K562 (cell line): ENCODE measurements around the gene ZNF322. TPM values are rescaled to one million over a fixed set of nuclear protein-coding genes. Genes with fewer than 3 reads are reported as not detected.

ENCODE experiments used
- ATAC-seq: fragments of 200-7000 bp; cut with Tn5 transposase; 3 replicates; pipeline ENCODE4 v1.9.1; 2020; ENCODE audit warnings: moderate library complexity
- BruUV-seq: library from RNA; stranded (reverse); fragments of 400-500 nt; replicated peaks from 2 replicates; lab custom pipeline; 2021; lab: Mats Ljungman, UMichigan
- CTCF ChIA-PET: fragments of 300-600 bp; formaldehyde crosslinking; extraction: SDS; loops from one replicate; lab custom pipeline; 2021; ENCODE audit warnings: low intra/inter-chr PET ratio; lab: Yijun Ruan, JAX
- POLR2A ChIA-PET: fragments of 300-600, 350-650 bp; sonication (Branson Sonifier 250); formaldehyde crosslinking; extraction: SDS; loops from one replicate; lab custom pipeline; 2021; ENCODE audit warnings: antibody characterized with exemption, inconsistent platforms; lab: Yijun Ruan, JAX
- DNase-seq, 4 experiments: peaks; one replicate each; pipeline versions ENCODE4 v3.0.0 to v3.0.0-alpha.2; 2011 to 2018; ENCODE audit warnings: low spot score in 3 of 4, mixed read lengths in 3 of 4; ENCODE audit errors: extremely low read depth in 1 of 4
- FAIRE-seq: peaks from 2 replicates; lab custom pipeline; 2011; peaks lifted over from hg19 to GRCh38; lab: Jason Lieb, UNC
- H2AFZ ChIP-seq: 2 replicates; pipeline ENCODE4 v1.6.0; 2011; ENCODE audit warnings: low read depth, low read length, control low read depth, inconsistent platforms
- H3K27ac ChIP-seq: fragments of 200-600 bp; 3 replicates; pipeline ENCODE4 v1.8.0; 2011; ENCODE audit warnings: low read depth, mild to moderate bottlenecking, control low read depth, inconsistent platforms, low read length, moderate library complexity, mixed read lengths; ENCODE audit errors: extremely low read depth
- H3K27me3 ChIP-seq, 2 experiments: fragments of 300-600 bp in 1 of 2; 2 replicates in 1 of 2; 3 replicates in 1 of 2; pipeline versions ENCODE4 v1.6.0 to v1.8.0; 2011; ENCODE audit warnings: inconsistent platforms in 2 of 2, low read length in 2 of 2, mild to moderate bottlenecking in 1 of 2, mixed read lengths in 1 of 2, moderate library complexity in 1 of 2; ENCODE audit not compliant: control insufficient read depth in 2 of 2, insufficient read depth in 2 of 2
- H3K36me3 ChIP-seq: fragments of 300-600 bp; 3 replicates; pipeline ENCODE4 v1.8.0; 2011; ENCODE audit warnings: mild to moderate bottlenecking, low read length, inconsistent platforms; ENCODE audit not compliant: control insufficient read depth, insufficient read depth
- H3K4me1 ChIP-seq, 2 experiments: fragments of 200-600 bp in 1 of 2; replicated peaks in 1 of 2; 2 replicates in 1 of 2; 3 replicates in 1 of 2; pipeline versions ENCODE4 v1.5.1 to v1.8.0; 2011; ENCODE audit warnings: inconsistent platforms in 2 of 2, low read length in 2 of 2, mild to moderate bottlenecking in 1 of 2, mixed read lengths in 1 of 2, moderate library complexity in 1 of 2; ENCODE audit not compliant: control insufficient read depth in 2 of 2, insufficient read depth in 2 of 2
- H3K4me2 ChIP-seq: 2 replicates; pipeline ENCODE4 v1.6.1; 2011; ENCODE audit warnings: low read length, control low read depth, inconsistent platforms, mixed read lengths; ENCODE audit not compliant: insufficient read depth
- H3K4me3 ChIP-seq: fragments of 200-600 bp; sonication (generic), shearing (Covaris generic); 2 replicates; pipeline ENCODE4 v1.5.1; 2016; ENCODE audit warnings: control low read depth, inconsistent platforms
- H3K79me2 ChIP-seq: fragments of 200-600 bp; 3 replicates; pipeline ENCODE4 v1.8.0; 2011; ENCODE audit warnings: low read length, inconsistent platforms; ENCODE audit not compliant: control insufficient read depth, insufficient read depth
- H3K9ac ChIP-seq, 2 experiments: 2 replicates each; pipeline versions ENCODE4 v1.6.0 to v1.6.1; 2011; ENCODE audit warnings: low read depth in 2 of 2, low read length in 2 of 2, control low read depth in 1 of 2, inconsistent platforms in 1 of 2, mild to moderate bottlenecking in 1 of 2, mixed read lengths in 1 of 2; ENCODE audit not compliant: insufficient read depth in 1 of 2
- H3K9me1 ChIP-seq: one replicate; pipeline ENCODE4 v1.6.0; 2011; ENCODE audit warnings: inconsistent platforms, mild to moderate bottlenecking, low read length, moderate library complexity; ENCODE audit not compliant: control insufficient read depth, insufficient read depth
- H3K9me3 ChIP-seq: replicated peaks from 2 replicates; pipeline ENCODE4 v1.5.1; 2011; ENCODE audit warnings: low read depth, low read length, inconsistent platforms; ENCODE audit not compliant: control insufficient read depth, insufficient read depth
- H4K20me1 ChIP-seq: replicated peaks from 2 replicates; pipeline ENCODE4 v1.6.1; 2011; ENCODE audit warnings: low read length, inconsistent platforms, mixed read lengths; ENCODE audit not compliant: control insufficient read depth, insufficient read depth
- CEBPG ChIP-seq, 3 experiments: fragments of 200-800 bp in 1 of 3; sonication (Bioruptor generic) in 1 of 3; sonication (generic) in 1 of 3; formaldehyde crosslinking in 1 of 3; IDR thresholded peaks in 2 of 3; conservative IDR thresholded peaks in 1 of 3; 2 replicates each; pipeline versions ENCODE4 v1.6.1 to v1.8.0; 2016 to 2022; ENCODE audit warnings: missing compliant biosample characterization in 2 of 3, missing genetic modification characterization in 2 of 3, mild to moderate bottlenecking in 1 of 3, missing genetic modification reagents in 1 of 3
- HMG20A ChIP-seq: fragments of 450-650 bp; formaldehyde crosslinking; conservative IDR thresholded peaks from 2 replicates; pipeline ENCODE4 v1.4.0; 2020; ENCODE audit warnings: mild to moderate bottlenecking, mixed read lengths
- HSF4 ChIP-seq: fragments of 250-450 bp; sonication (Bioruptor Pico); IDR thresholded peaks from 2 replicates; pipeline ENCODE4 v2.1.2; 2022; ENCODE audit warnings: mild to moderate bottlenecking, moderate library complexity, borderline replicate concordance
- MEIS2 ChIP-seq: fragments of 450-650 bp; IDR thresholded peaks from 2 replicates; pipeline ENCODE4 v1.6.1; 2014; ENCODE audit warnings: mild to moderate bottlenecking; ENCODE audit not compliant: partially characterized antibody
- PML ChIP-seq: IDR thresholded peaks from 2 replicates; pipeline ENCODE4 v1.6.1; 2012; ENCODE audit warnings: low read length, inconsistent platforms
- RUNX1 ChIP-seq: sonication (generic); IDR thresholded peaks from 2 replicates; pipeline ENCODE4 v1.6.1; 2016; ENCODE audit warnings: antibody characterized with exemption, low read depth
- ZFP36 ChIP-seq: fragments of 150-350 bp; IDR thresholded peaks from 2 replicates; pipeline ENCODE4 v1.6.1; 2018; ENCODE audit warnings: low read length, low read depth; ENCODE audit not compliant: partially characterized antibody
- ZNF146 ChIP-seq: IDR thresholded peaks from one replicate; pipeline ENCODE4 v1.6.1; 2018; ENCODE audit warnings: missing compliant biosample characterization; ENCODE audit not compliant: unreplicated experiment
- ZNF384 ChIP-seq: IDR thresholded peaks from 2 replicates; pipeline ENCODE4 v1.6.1; 2012; ENCODE audit warnings: low read depth, low read length, improper control_type of control experiment
- in situ Hi-C: fragments of 300-500 bp; cut with MboI; formaldehyde crosslinking; loops from 4 replicates; pipeline ENCODE4 v1.15.0; 2018; ENCODE audit warnings: inconsistent platforms, mixed read lengths
- intact Hi-C: fragments of 100-400 bp; cut with micrococcal nuclease; formaldehyde crosslinking; loops from 2 replicates; pipeline ENCODE4 v1.14.2; 2022
- polyA plus RNA-seq, 8 experiments: library from polyadenylated mRNA; depleted of rRNA in 4 of 8; stranded (reverse) in 5 of 8; unstranded in 3 of 8; fragments of >200 nt; fragmentation: Nextera tagmentation in 2 of 8; fragmentation: Illumina TruSeq in 1 of 8; extraction: Ambion mirVana in 2 of 8; extraction: Trizol in 1 of 8; gene quantifications; 2 replicates each; pipeline versions ENCODE4 v1.2.1 to v1.2.3, GENCODE V29; 2011 to 2014; ENCODE audit warnings: inconsistent platforms in 1 of 8, missing spikeins in 1 of 8
- total RNA-seq, 7 experiments: library from RNA; depleted of rRNA in 6 of 7; stranded (reverse); fragments of >200 nt in 6 of 7; fragmentation: Illumina TruSeq in 2 of 7; extraction: Trizol in 2 of 7; gene quantifications; 2 replicates each; pipeline versions ENCODE4 v1.2.1 to v1.2.3, GENCODE V29; 2011 to 2021; ENCODE audit warnings: low replicate concordance in 1 of 7
- TF ChIP-seq, protein P1 (sequence below): sonication (generic); formaldehyde crosslinking; IDR thresholded peaks from 2 replicates; pipeline ENCODE4 v1.8.0; 2023; ENCODE audit warnings: missing genetic modification reagents, mild to moderate bottlenecking, borderline replicate concordance
- TF ChIP-seq, protein P2 (sequence below): fragments of 250-450 bp; sonication (Bioruptor Pico); IDR thresholded peaks from 2 replicates; pipeline ENCODE4 v1.8.0; 2022; ENCODE audit warnings: inconsistent platforms, mild to moderate bottlenecking, moderate library complexity, borderline replicate concordance
- TF ChIP-seq, protein P3 (sequence below), 2 experiments: fragments of 450-650 bp in 1 of 2; sonication (generic) in 1 of 2; formaldehyde crosslinking; conservative IDR thresholded peaks; 2 replicates each; pipeline versions ENCODE4 v1.4.0 to v1.8.1; 2020 to 2022; ENCODE audit warnings: mild to moderate bottlenecking in 1 of 2, missing genetic modification reagents in 1 of 2

ZNF322 gene
- total and polyA plus RNA-seq, 9 of the 15 experiments (the other 6 are each of a cell fraction or from before 2014, with no cell fraction given): 4.7 to 31.2 (median 18.7) TPM

GRCh38 chr6:26600759-26601158 lies 58.8 kb downstream of the ZNF322 start:
- intact Hi-C loops: no loop called here
- peaks cover 22% of the 10 kb centered on the region for H3K79me2 ChIP-seq
- H3K36me3 ChIP-seq: peaks cover 27% of the 10 kb centered on the region
- H2AFZ ChIP-seq: no peak overlapping the region
- POLR2A ChIA-PET: interaction anchor here (0.7 to 1.0 kb wide), 3 partner anchors 12 to 1072 kb away, joined by 3 to 4 read pairs (median 3); no protein-coding TSS in a partner anchor
- in situ Hi-C loops: no loop called here
- CTCF ChIA-PET: no interaction called here
- no peak for ATAC-seq
- no peaks in the 10 kb centered on the region for H4K20me1 ChIP-seq
- no peaks in the 10 kb centered on the region for H3K9me1 ChIP-seq
- no peak for DNase-seq
- no peak for FAIRE-seq
- no TSS peak for BruUV-seq
- H3K9ac ChIP-seq: no peak overlapping the region
- no peak overlapping the region for H3K4me3 ChIP-seq
- peaks cover 5 to 17% of the 10 kb centered on the region in 2 experiments; a peak in 3 of 5 replicates for H3K4me1 ChIP-seq
- no peaks in the 10 kb centered on the region for H3K27me3 ChIP-seq
- no peak overlapping the region for H3K4me2 ChIP-seq
- no peak overlapping the region for H3K27ac ChIP-seq
- H3K9me3 ChIP-seq: no peaks in the 10 kb centered on the region
- TF ChIP-seq HMG20A (CRISPR knock-in tag) (no peak), RUNX1 (no peak), ZNF146 (CRISPR knock-in tag) (no peak), CEBPG (CRISPR knock-in tag; IDR thresholded peaks at IDR 0.05) (no peak), CEBPG (tag; conservative IDR thresholded peaks at IDR 0.05 in 1 of 2, IDR thresholded peaks at IDR 0.05 in 1 of 2) (no peak), ZNF384 (no peak), MEIS2 (no peak), PML (no peak), HSF4 (CRISPR knock-in tag) (no peak), ZFP36 (no peak)
- TF ChIP-seq, protein P1, sequence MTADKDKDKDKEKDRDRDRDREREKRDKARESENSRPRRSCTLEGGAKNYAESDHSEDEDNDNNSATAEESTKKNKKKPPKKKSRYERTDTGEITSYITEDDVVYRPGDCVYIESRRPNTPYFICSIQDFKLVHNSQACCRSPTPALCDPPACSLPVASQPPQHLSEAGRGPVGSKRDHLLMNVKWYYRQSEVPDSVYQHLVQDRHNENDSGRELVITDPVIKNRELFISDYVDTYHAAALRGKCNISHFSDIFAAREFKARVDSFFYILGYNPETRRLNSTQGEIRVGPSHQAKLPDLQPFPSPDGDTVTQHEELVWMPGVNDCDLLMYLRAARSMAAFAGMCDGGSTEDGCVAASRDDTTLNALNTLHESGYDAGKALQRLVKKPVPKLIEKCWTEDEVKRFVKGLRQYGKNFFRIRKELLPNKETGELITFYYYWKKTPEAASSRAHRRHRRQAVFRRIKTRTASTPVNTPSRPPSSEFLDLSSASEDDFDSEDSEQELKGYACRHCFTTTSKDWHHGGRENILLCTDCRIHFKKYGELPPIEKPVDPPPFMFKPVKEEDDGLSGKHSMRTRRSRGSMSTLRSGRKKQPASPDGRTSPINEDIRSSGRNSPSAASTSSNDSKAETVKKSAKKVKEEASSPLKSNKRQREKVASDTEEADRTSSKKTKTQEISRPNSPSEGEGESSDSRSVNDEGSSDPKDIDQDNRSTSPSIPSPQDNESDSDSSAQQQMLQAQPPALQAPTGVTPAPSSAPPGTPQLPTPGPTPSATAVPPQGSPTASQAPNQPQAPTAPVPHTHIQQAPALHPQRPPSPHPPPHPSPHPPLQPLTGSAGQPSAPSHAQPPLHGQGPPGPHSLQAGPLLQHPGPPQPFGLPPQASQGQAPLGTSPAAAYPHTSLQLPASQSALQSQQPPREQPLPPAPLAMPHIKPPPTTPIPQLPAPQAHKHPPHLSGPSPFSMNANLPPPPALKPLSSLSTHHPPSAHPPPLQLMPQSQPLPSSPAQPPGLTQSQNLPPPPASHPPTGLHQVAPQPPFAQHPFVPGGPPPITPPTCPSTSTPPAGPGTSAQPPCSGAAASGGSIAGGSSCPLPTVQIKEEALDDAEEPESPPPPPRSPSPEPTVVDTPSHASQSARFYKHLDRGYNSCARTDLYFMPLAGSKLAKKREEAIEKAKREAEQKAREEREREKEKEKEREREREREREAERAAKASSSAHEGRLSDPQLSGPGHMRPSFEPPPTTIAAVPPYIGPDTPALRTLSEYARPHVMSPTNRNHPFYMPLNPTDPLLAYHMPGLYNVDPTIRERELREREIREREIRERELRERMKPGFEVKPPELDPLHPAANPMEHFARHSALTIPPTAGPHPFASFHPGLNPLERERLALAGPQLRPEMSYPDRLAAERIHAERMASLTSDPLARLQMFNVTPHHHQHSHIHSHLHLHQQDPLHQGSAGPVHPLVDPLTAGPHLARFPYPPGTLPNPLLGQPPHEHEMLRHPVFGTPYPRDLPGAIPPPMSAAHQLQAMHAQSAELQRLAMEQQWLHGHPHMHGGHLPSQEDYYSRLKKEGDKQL (CRISPR knock-in tag): no peak
- TF ChIP-seq, protein P2, sequence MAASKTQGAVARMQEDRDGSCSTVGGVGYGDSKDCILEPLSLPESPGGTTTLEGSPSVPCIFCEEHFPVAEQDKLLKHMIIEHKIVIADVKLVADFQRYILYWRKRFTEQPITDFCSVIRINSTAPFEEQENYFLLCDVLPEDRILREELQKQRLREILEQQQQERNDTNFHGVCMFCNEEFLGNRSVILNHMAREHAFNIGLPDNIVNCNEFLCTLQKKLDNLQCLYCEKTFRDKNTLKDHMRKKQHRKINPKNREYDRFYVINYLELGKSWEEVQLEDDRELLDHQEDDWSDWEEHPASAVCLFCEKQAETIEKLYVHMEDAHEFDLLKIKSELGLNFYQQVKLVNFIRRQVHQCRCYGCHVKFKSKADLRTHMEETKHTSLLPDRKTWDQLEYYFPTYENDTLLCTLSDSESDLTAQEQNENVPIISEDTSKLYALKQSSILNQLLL: no peak
- TF ChIP-seq, protein P3, sequence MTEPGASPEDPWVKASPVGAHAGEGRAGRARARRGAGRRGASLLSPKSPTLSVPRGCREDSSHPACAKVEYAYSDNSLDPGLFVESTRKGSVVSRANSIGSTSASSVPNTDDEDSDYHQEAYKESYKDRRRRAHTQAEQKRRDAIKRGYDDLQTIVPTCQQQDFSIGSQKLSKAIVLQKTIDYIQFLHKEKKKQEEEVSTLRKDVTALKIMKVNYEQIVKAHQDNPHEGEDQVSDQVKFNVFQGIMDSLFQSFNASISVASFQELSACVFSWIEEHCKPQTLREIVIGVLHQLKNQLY (CRISPR knock-in tag; conservative IDR thresholded peaks at IDR 0.05): no peak
